SH-SY5Y (cell line): Measurements from ENCODE around the gene CLASP1.

Experiments used
- GATA2 ChIP-seq: IDR thresholded peaks from 2 replicates; pipeline ENCODE4 v1.6.1; 2011; ENCODE audit warnings: mild to moderate bottlenecking, low read depth, low read length
- GATA3 ChIP-seq: IDR thresholded peaks from 2 replicates; pipeline ENCODE4 v1.6.1; 2011; ENCODE audit warnings: low read depth, mild to moderate bottlenecking, low read length, moderate library complexity

CLASP1 gene

GRCh38 chr2:121297217-121297830 lies 351.9 kb downstream of the CLASP1 start:
- TF ChIP-seq GATA2, result no peak
- TF ChIP-seq GATA3, result no peak

GRCh38 chr2:121295911-121296650 lies 353.2 kb downstream of the CLASP1 start:
- no peak for TF ChIP-seq GATA3
- no peak for TF ChIP-seq GATA2

- TF ChIP-seq GATA2, result no peak
- TF ChIP-seq GATA3, result no peak
Observed at GRCh38 chr2:121294881-121295840, 354.1 kb downstream of the CLASP1 start.

- TF ChIP-seq GATA2, result no peak
- TF ChIP-seq GATA3, result no peak
Observed at GRCh38 chr2:121293450-121294325, 355.6 kb downstream of the CLASP1 start.

- TF ChIP-seq GATA2 (no peak), GATA3 (no peak)
Observed at GRCh38 chr2:121291251-121291580, 358.0 kb downstream of the CLASP1 start.

GRCh38 chr2:121289271-121289670 lies 360.0 kb downstream of the CLASP1 start:
- TF ChIP-seq GATA3 (no peak), GATA2 (no peak)

- no peak for TF ChIP-seq GATA3
- no peak for TF ChIP-seq GATA2
Observed at GRCh38 chr2:121288454-121289231, 360.6 kb downstream of the CLASP1 start.

GRCh38 chr2:121287956-121288355 lies 361.3 kb downstream of the CLASP1 start:
- no peak for TF ChIP-seq GATA2
- TF ChIP-seq GATA3, result no peak
